Raji (cell line): ENCODE measurements around the gene PRKAG2.

Source experiments
- POLR2A ChIP-seq: IDR thresholded peaks from 2 replicates; pipeline ENCODE4 v1.6.1; 2011; ENCODE audit warnings: low read depth, low read length, control low read depth; ENCODE audit not compliant: insufficient read depth

PRKAG2 gene

DNA sequence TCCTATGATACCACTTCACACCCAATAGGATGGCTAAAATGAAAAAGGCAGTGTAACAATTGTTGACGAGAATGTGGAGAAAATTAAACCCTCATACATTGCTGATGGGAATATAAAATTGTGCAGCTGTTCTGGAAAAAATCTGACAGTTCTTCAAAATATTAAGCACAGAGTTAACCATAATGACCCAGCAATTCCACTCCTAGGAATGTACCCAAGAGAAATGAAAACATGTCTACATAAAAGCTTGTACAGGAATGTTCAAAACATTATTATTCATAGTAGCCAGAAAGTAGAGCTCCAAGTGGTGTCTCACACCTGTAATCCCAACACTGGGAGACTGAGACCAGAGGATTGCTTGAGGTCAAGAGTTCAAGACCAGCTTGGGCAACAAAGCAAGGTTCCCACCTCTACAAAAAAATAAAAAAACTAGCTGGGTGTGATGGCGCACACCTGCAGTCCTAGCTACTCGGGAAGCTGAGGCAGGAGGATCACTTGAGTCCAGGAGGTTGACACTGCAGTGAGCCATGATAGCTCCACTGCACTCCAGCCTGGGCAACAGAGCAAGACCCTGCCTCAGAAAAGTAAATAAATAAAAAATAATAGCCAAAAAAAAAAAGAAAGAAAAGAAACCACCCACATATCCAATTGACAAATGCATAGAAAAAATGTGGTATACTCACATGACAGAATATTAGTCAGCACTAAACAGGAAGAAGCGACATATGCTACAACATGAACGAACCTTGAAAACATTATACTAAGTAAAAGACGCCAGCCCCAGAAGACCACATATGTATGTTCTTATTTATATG is 362.2 kb downstream of the PRKAG2 start:
- TF ChIP-seq POLR2A = no peak

DNA sequence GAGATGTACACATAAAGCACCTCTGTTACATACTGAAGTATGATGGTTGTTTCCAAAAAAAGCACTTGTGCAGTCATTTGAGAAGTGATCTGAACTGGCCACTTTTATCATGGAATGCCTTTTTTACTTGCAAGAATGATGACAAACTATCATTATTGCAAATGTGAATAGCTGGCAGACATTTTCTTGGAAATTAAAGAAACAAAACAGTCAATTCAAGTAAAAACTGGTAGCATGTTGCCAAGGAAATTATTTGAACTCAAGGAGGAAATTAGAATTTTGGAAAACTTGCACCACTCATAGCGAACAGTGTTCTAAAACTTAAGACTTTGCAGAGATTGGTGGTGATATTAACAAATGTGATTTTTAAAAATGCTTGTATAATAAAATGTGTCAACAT is 363.8 kb downstream of the PRKAG2 start:
- no peak for TF ChIP-seq POLR2A

DNA sequence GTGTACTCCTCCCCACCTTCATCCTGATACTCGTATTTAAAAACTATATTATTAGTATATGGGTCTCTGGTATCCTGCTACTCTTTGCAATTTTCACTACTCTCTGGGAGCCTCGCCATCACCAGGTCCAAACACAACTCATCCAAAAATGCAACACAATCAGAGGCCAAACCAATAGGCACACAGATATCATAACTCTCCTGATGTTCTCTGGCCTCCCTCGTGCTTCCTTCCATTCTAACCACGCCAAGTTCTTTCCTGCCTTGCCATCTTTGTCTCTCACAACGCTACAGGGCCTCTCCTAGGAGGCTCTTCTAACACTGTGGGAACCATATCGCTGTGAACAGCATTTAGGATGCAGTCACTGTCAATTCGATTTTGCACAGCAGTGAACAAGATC is 364.6 kb downstream of the PRKAG2 start:
- TF ChIP-seq POLR2A = no peak

DNA sequence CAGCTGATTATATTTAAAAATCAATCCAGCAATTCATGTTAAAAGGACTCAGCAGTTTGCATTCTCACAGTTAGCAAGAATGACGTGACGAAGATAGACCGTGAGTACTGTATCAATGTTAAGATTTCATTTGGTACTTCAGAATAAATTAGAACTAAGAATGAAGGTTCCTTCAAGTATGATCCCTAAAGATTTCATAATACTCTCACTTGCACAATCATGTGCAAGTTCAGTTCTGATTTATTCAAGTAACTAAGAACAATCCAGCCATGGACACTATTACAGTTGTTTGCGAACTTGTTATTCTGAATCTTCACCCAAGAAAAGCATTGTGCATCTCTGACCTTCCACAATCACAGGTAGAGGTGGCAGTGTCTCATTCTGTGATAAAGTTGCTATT is 365.0 kb downstream of the PRKAG2 start:
- no peak for TF ChIP-seq POLR2A

DNA sequence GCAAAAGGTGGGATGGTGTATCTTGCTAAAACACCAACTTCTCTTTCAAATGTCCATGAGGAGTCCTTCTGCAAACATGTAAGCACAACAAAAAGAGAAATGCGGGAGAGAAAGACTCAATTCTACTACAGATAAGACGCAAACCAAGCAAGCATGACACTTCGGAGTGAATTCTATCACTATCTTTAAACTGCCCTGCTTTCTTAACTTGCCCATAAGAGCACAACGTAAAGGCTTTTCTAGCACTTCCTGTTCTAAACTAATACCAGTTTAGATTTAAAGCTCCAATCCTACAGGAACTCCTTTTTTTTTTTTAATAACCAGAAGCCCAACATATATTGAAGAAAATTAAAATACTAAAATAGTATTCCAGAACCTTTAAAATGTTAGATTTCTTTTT is 365.6 kb downstream of the PRKAG2 start:
- TF ChIP-seq POLR2A = no peak

DNA sequence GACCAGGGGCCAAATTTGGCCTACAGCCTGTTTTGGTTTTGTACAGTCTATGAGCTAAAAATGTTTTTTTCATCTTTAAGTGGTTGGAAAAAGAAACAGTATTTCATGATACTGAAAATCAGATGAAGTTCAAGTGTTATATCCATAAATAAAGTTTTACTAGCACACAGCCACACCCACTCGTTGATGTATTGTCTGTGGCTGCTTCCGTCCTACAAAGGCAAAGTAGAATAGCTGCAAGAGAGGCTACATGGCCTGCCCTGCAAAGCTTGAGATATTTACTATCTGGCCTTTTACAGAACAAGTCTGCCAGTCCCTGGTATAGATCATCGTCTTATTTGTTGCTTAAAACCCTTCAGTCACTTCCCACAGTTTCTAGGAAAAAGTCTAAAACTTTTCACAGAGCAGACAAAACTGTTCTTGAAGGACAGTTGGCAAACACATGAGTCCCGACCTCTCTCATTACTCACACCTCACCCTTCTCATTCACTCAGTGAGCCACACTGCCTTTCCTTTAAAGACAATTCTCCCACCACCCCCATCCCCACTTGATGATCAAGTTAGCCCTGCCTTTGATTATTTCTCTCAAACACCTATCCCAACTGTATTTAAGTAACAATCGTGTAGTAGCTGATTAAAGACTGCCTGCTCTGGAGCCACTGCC is 367.1 kb downstream of the PRKAG2 start:
- TF ChIP-seq POLR2A = no peak

DNA sequence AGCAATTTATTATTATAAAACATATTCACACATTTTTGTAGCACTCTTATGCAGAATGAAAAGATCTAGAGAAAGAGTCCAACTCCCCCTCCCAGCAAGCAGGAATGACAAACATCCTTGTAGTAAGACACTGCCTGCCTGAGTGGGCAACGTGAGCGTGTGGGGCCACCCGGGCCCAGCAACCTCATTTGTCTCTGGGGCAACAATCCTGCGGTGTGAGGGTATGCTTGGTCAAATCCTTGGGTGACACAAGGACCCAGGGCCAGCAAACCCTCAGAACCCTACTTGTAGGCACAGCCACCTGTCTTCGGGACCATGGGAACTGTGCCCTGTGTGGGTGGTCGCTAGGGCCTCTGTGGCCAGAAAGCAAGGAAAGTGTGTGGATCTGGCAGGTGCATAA is 367.9 kb downstream of the PRKAG2 start:
- no peak for TF ChIP-seq POLR2A

DNA sequence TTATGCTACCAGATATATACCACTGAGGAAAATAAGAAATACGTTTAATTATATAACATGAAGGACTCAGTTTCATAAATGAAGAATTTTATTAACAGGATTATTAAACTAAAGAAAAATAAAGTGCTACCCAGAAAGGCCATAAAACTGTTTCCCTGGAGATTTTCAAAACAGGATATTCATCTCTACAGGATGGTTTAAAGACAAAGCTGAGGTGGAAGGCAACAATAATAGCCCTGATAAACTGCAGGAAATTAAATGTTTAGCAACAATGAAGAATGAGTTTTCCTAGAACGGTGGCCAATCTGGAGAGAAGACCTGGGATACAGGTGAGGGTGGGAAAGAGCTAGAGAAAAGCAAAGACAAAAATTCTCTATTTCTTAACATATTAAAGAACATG is 369.1 kb downstream of the PRKAG2 start:
- TF ChIP-seq POLR2A = no peak

DNA sequence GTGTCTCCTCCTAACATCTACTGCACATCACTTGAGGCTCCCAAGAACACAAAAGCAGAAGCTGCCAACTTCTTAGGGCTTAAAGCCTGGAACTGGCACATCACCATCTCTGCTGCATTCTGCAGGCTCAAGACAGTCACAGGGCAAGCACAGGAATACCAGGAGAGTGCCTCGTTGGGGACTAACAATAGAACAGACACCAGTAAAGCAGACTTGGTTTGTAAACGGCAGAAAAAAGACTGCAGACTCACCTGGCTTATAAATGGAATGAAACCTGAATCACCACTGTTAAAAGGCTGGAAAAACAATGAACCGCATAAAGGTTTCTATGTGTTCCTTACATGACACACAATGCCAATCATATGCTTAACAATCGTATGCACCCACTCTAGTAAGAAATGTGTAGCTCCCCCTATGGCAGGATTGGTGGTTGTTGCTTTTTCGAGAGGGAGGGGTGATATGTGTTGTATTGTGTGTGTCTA is 370.0 kb downstream of the PRKAG2 start:
- no peak for TF ChIP-seq POLR2A
